ENCODE data around the gene NANS. TPM values are rescaled to one million over a fixed set of nuclear protein-coding genes. Genes with fewer than 3 reads are reported as not detected.

The NANS gene
- polyA plus RNA-seq, 3 donors, result 41.3 to 109 (median 95.9) TPM

GRCh38 chr9:98057138-98057799, 737 bp downstream of the NANS start:
- Histone ChIP-seq H3K79me2 (ENCODE audit: insufficient read depth, low read length) (peaks cover 48% of the 10 kb centered on the region), H3K4me1 (ENCODE audit: control insufficient read depth in 1 of 2, insufficient read depth in 2 of 2, low read length in 2 of 2) (peaks cover 23 to 24% of the 10 kb centered on the region in 2 donors), H3K9me3 (replicated peaks in 1 of 2; ENCODE audit: control insufficient read depth in 1 of 2, insufficient read depth in 1 of 2, low read length in 2 of 2) (no peaks in the 10 kb centered on the region), H3K4me3 (replicated peaks in 1 of 3; ENCODE audit: low read depth in 2 of 3, low read length in 3 of 3) (peak overlapping the region; percentile 69 to 99 (median 90)), H2AFZ (ENCODE audit: insufficient read depth, low read depth, low read length, poor library complexity, severe bottlenecking) (peak overlapping the region; percentile 68), H3K36me3 (replicated peaks in 1 of 2; ENCODE audit: control insufficient read depth in 1 of 2, insufficient read depth in 2 of 2, low read length in 2 of 2) (peaks cover 13 to 29% of the 10 kb centered on the region in 2 donors), H3K27ac (ENCODE audit: low read depth in 1 of 2, low read length in 2 of 2) (peak overlapping the region; percentile 90 to 95), H4K20me1 (ENCODE audit: insufficient read depth, low read length) (peaks cover 39% of the 10 kb centered on the region), H3K4me2 (replicated peaks; ENCODE audit: extremely low read depth, low read length, poor library complexity, severe bottlenecking) (peak overlapping the region; percentile 88), H3K9ac (ENCODE audit: insufficient read depth, low read length, poor library complexity, severe bottlenecking) (peak overlapping the region; percentile 94), H3K27me3 (ENCODE audit: control insufficient read depth in 2 of 2, insufficient read depth in 2 of 2, low read length in 2 of 2) (no peaks in the 10 kb centered on the region)
- Mint-ChIP-seq H3K4me1 (peaks cover 32% of the 10 kb centered on the region), H3K36me3 (peaks cover 12 to 31% of the 10 kb centered on the region in 2 donors), H3K27me3 (ENCODE audit: low read depth in 3 of 3) (no peaks in the 10 kb centered on the region), H3K27ac (peak overlapping the region; percentile 96 to 99 (median 98)), H3K4me3 (peak overlapping the region; percentile 99), H3K9me3 (no peaks in the 10 kb centered on the region)
- TF ChIP-seq CTCF (IDR thresholded peaks at IDR 0.05), result no peak
- intact Hi-C loops (cut with micrococcal nuclease), result loop anchor here (5.0 to 10.0 kb wide), 3 partner anchors 72 to 200 kb away; partner anchors contain the start of genes ANP32B (in 1 of the 2), TBC1D2 (in 1 of the 2) and TRMO (in 1 of the 2)
- DNase-seq, result no peak
- WGBS (ENCODE audit: insufficient coverage), result 0% methylated on average over 5 of the region's 14 CpGs

GRCh38 chr9:98062161-98062560, 5.6 kb downstream of the NANS start:
- Histone ChIP-seq H3K36me3 (replicated peaks in 1 of 2; ENCODE audit: control insufficient read depth in 1 of 2, insufficient read depth in 2 of 2, low read length in 2 of 2) (peaks cover 40 to 75% of the 10 kb centered on the region in 2 donors), H3K79me2 (ENCODE audit: insufficient read depth, low read length) (peaks cover 70% of the 10 kb centered on the region), H3K9ac (ENCODE audit: insufficient read depth, low read length, poor library complexity, severe bottlenecking) (no peak overlapping the region), H4K20me1 (ENCODE audit: insufficient read depth, low read length) (peaks cover 53% of the 10 kb centered on the region), H3K4me3 (replicated peaks in 1 of 3; ENCODE audit: low read depth in 2 of 3, low read length in 3 of 3) (no peak overlapping the region), H3K4me2 (replicated peaks; ENCODE audit: extremely low read depth, low read length, poor library complexity, severe bottlenecking) (no peak overlapping the region), H2AFZ (ENCODE audit: insufficient read depth, low read depth, low read length, poor library complexity, severe bottlenecking) (no peak overlapping the region), H3K27me3 (ENCODE audit: control insufficient read depth in 2 of 2, insufficient read depth in 2 of 2, low read length in 2 of 2) (no peaks in the 10 kb centered on the region), H3K9me3 (replicated peaks in 1 of 2; ENCODE audit: control insufficient read depth in 1 of 2, insufficient read depth in 1 of 2, low read length in 2 of 2) (no peaks in the 10 kb centered on the region), H3K27ac (ENCODE audit: low read depth in 1 of 2, low read length in 2 of 2) (no peak overlapping the region), H3K4me1 (ENCODE audit: control insufficient read depth in 1 of 2, insufficient read depth in 2 of 2, low read length in 2 of 2) (peaks cover 17% of the 10 kb centered on the region in 2 donors)
- H3K36me3 Mint-ChIP-seq, result peaks cover 49 to 75% of the 10 kb centered on the region in 2 donors
- TF ChIP-seq CTCF (IDR thresholded peaks at IDR 0.05), result no peak
- no peak for DNase-seq
- no peak overlapping the region for H3K27ac Mint-ChIP-seq
- intact Hi-C loops (cut with micrococcal nuclease), result no loop called here
- peaks cover 0 to 2% (median 0%) of the 10 kb centered on the region in 7 donors for H3K9me3 Mint-ChIP-seq
- no peak overlapping the region for H3K4me3 Mint-ChIP-seq
- 100% methylated on average over 2 of the region's 3 CpGs for WGBS (ENCODE audit: insufficient coverage)
- H3K27me3 Mint-ChIP-seq (ENCODE audit: low read depth in 3 of 3), result no peaks in the 10 kb centered on the region
- H3K4me1 Mint-ChIP-seq, result peaks cover 27% of the 10 kb centered on the region

Data from CD14-positive monocyte (primary cell).